ENCODE results near the gene U2AF1L4.
A peak's percentile ranks its signal among the peaks of the same experiment; 100 is the strongest.
"Not testable (repeated sequence)": the region's sequence is repeated elsewhere in the genome, so short reads cannot be mapped to it uniquely, and the experiment has no call there.

The U2AF1L4 gene

DNA sequence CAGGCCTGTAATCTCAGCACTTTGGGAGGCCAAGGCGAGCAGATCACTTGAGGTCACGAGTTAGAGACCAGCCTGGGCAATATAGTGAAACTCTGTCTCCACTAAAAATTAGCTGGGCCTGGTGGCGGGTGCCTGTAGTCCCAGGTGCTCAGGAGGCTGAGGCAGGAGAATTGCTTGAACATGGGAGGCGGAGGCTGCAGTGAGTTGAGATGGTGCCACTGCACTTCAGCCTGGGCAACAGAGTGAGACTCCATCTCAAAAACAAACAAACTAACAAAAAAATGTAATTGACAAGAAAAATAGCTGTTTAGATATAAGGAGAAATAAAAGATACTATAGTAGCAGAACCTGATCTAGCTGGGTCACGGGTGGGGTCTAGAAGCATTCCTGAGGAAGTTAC, 27.1 kb upstream of the U2AF1L4 start:
- not testable (repeated sequence) for H3K9me3 ChIP-seq (ENCODE audit: control insufficient read depth, low read length); H3K27ac ChIP-seq (ENCODE audit: low read depth, low read length, severe bottlenecking); H3K4me3 ChIP-seq (ENCODE audit: extremely low read depth, insufficient read depth, low read length, poor library complexity, severe bottlenecking)
- Histone ChIP-seq H3K36me3 (ENCODE audit: control insufficient read depth, insufficient read depth, low read length) (peaks cover 18% of the 10 kb centered on the region), H3K4me1 (ENCODE audit: control insufficient read depth, insufficient read depth, low read length, poor library complexity, severe bottlenecking) (peaks cover 16% of the 10 kb centered on the region)
- WGBS, 2 experiments (ENCODE audit: insufficient coverage in 2 of 2): 94 to 100% methylated on average over 3 to 4 of the region's 5 CpGs

DNA sequence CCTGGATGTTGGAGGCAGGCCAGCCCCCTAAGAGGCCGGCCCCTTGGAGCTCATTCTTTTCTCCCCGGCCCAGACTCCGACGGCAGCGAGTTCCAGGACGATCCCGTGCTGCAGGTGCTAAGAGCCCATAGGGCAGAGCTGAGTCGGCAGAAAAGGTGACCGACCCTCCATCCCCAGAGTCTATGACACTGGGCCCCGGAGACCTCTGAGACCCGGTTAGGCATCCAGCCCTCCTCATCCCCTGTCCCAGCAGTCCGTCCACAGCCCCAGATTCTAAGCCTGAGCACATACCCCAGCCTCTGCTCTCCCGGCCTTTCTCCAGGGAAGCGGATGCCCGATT, 22.8 kb upstream of the U2AF1L4 start:
- Histone ChIP-seq H3K4me1 (ENCODE audit: control insufficient read depth, insufficient read depth, low read length, poor library complexity, severe bottlenecking) (no peaks in the 10 kb centered on the region), H3K36me3 (ENCODE audit: control insufficient read depth, insufficient read depth, low read length) (peaks cover 50% of the 10 kb centered on the region), H3K4me3 (ENCODE audit: extremely low read depth, insufficient read depth, low read length, poor library complexity, severe bottlenecking) (no peak overlapping the region), H3K9me3 (ENCODE audit: control insufficient read depth, low read length) (no peaks in the 10 kb centered on the region), H3K27ac (ENCODE audit: low read depth, low read length, severe bottlenecking) (no peak overlapping the region)
- 62 to 68% methylated on average over 13 to 15 of the region's 15 CpGs for WGBS, 2 experiments (ENCODE audit: insufficient coverage in 2 of 2)

DNA sequence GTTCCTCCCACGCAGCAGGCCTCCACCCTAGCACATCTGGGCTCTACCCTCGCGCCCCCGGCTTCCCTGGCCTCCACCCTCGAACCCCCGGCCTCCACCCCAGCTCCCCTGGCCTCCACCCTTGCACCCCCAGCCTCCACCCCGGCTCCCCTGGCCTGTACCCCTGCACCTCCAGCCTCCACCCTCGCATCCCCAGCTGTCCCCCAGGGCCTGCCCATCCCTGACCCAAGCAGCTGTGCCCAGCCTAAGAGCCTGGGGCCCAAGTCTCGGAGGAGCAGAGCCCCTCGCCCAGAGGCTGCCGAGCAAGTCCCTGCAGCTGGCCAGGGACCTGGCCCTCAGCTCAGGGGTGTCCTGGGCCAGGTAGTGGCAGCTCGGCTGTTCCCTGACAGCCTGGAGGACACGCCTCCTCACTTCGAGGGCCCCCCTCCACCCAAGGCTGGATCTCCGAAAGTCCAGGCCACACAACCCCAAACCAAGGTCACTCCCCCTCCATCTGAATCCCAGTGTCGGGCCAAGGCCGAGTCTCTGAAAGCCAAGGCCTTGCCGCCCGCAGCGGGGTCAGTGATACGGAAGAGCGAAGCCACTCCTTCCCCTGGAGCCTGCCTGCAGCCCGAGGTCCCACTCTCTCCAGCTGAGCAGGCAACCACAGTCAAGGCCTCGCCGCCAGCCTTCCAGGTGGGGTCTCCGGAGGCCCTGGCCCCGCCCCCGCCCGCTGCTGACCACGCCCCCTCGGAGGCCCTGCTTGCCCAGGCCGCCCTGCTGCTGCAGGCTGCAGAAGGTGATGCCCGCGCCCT, 22.3 kb upstream of the U2AF1L4 start:
- no peaks in the 10 kb centered on the region for H3K4me1 ChIP-seq (ENCODE audit: control insufficient read depth, insufficient read depth, low read length, poor library complexity, severe bottlenecking)
- no peak overlapping the region for H3K4me3 ChIP-seq (ENCODE audit: extremely low read depth, insufficient read depth, low read length, poor library complexity, severe bottlenecking)
- peaks cover 54% of the 10 kb centered on the region for H3K36me3 ChIP-seq (ENCODE audit: control insufficient read depth, insufficient read depth, low read length)
- no peaks in the 10 kb centered on the region for H3K9me3 ChIP-seq (ENCODE audit: control insufficient read depth, low read length)
- no peak overlapping the region for H3K27ac ChIP-seq (ENCODE audit: low read depth, low read length, severe bottlenecking)
- WGBS, 2 experiments (ENCODE audit: insufficient coverage in 2 of 2): 55 to 57% methylated on average over 20 to 32 of the region's 34 CpGs

DNA sequence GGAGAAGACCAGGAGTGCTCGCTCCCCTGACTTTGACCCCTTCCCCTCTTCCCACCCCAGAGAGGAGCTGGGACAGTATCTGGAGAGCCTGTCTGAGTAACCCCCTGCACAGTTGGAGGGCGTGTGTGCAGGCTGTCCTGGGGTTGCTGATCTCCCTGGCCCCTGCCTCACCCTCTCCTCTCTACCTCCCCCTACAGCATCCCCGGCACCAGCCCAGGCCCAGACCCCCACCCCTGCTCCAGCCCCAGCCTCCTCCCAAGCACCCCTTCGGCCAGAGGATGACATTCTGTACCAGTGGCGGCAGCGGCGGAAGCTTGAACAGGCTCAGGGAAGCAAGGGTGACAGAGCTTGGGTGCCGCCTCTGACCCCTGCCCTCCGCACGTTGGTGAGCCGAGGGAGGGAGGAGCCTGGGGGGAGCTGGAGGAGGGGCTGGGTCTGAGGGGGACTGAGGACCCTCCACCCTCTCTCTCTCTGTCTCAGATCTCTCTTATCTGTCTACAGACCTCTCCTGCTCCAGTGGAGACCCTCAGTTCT, 21.4 kb upstream of the U2AF1L4 start:
- Histone ChIP-seq H3K36me3 (ENCODE audit: control insufficient read depth, insufficient read depth, low read length) (peaks cover 62% of the 10 kb centered on the region), H3K27ac (ENCODE audit: low read depth, low read length, severe bottlenecking) (no peak overlapping the region), H3K9me3 (ENCODE audit: control insufficient read depth, low read length) (no peaks in the 10 kb centered on the region), H3K4me3 (ENCODE audit: extremely low read depth, insufficient read depth, low read length, poor library complexity, severe bottlenecking) (no peak overlapping the region), H3K4me1 (ENCODE audit: control insufficient read depth, insufficient read depth, low read length, poor library complexity, severe bottlenecking) (no peaks in the 10 kb centered on the region)
- 86% methylated on average over 3 of the region's 11 CpGs; no CpG with 5 or more reads in 1 of the 2 experiments for WGBS, 2 experiments (ENCODE audit: insufficient coverage in 2 of 2)

DNA sequence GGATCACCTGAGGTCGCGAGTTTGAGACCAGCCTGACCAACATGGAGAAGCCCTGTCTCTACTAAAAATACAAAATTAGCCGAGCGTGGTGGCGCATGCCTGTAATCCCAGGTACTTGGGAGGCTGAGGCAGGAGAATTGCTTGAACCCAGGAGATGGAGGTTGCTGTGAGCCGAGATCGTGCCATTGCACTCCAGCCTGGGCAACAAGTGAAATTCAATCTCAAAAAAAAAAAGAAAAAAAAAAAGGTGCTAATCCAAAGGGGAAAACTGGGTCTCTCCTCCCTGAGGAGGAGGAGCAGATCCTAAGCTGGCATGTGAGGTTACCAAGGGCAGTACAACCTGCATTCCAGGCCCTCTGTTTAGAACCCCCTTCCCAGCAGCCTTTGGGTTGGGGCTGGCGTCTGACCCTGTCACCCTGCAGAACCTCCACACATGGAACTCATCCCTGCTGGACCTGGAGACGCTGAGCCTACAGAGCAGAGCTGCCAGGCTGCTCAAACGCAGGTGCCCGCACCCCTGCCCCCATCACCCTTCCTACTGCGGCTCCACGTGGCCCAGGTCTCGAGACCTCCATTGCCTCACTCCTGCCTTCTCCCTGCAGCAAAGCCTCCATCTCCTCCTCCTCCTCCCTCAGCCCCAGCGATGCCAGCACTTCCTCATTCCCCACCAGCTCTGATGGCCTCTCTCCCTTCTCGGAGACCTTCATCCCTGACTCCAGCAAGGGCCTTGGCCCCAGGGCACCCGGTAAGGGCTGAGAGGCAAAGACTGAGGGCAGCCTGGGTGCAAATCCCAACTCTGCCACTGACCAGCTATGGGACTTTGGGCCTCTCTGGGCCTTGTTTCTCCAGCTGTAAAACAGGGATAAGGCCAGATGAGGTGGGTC, 19.5 kb upstream of the U2AF1L4 start:
- H3K4me1 ChIP-seq (ENCODE audit: control insufficient read depth, insufficient read depth, low read length, poor library complexity, severe bottlenecking): no peaks in the 10 kb centered on the region
- H3K9me3 ChIP-seq (ENCODE audit: control insufficient read depth, low read length): no peaks in the 10 kb centered on the region
- 94 to 96% methylated on average over 8 to 11 of the region's 17 CpGs for WGBS, 2 experiments (ENCODE audit: insufficient coverage in 2 of 2)
- no peak overlapping the region for H3K27ac ChIP-seq (ENCODE audit: low read depth, low read length, severe bottlenecking)
- peaks cover 81% of the 10 kb centered on the region for H3K36me3 ChIP-seq (ENCODE audit: control insufficient read depth, insufficient read depth, low read length)
- no peak overlapping the region for H3K4me3 ChIP-seq (ENCODE audit: extremely low read depth, insufficient read depth, low read length, poor library complexity, severe bottlenecking)

DNA sequence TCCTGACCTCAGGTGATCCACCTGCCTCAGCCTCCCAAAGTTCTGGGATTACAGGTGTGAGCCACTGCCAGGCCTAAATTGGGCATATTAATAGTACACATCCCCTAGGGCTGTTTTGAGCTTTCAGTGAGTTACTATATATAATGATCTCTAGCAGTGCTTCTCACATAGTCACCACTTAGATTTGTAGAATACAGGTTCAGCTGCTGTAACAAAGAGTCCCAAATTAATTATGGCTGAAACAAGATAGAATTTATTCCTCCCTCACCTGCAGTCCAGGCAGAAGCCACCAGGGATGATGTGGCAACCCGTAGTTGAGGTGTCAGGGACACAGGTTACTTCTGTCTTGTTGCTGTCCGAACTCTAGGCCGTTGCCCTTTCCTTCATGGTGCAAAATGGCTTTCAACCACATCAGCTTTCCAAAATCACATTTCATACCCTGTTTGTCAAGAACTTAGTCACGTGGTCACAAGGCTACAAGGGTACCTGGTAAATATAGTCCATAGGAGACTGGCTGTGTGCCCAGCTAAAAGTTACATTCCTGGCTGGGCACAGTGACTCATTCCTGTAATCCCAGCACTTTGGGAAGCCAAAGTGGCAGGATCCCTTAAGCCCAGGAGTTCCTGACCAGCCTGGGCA, 15.6 kb upstream of the U2AF1L4 start:
- 100% methylated on average over 3 to 4 of the region's 4 CpGs for WGBS, 2 experiments (ENCODE audit: insufficient coverage in 2 of 2)
- no peak overlapping the region for H3K27ac ChIP-seq (ENCODE audit: low read depth, low read length, severe bottlenecking)
- H3K4me3 ChIP-seq (ENCODE audit: extremely low read depth, insufficient read depth, low read length, poor library complexity, severe bottlenecking): no peak overlapping the region
- peaks cover 59% of the 10 kb centered on the region for H3K36me3 ChIP-seq (ENCODE audit: control insufficient read depth, insufficient read depth, low read length)
- H3K4me1 ChIP-seq (ENCODE audit: control insufficient read depth, insufficient read depth, low read length, poor library complexity, severe bottlenecking): peaks cover 16% of the 10 kb centered on the region
- H3K9me3 ChIP-seq (ENCODE audit: control insufficient read depth, low read length): no peaks in the 10 kb centered on the region

DNA sequence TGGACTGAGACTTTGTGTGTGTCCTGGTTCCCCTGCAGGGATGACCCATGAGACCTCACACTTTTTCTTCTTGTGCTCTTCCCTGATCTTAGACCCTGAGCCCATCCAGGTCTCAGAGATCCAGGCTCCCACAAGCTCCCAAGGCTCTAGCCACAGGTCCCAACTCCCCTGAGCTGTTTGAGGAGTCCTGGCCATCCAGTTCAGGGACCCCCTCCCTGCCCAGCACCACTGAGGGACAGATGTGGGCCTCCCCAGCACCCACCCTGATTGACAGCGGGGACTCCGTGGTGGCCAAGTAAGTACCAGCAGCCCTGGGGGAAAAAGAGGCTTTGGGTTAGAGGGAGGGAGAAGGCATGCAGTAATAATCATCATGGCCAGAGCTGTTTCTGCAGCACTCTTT, 14.5 kb upstream of the U2AF1L4 start:
- no CpG with 5 or more reads among the region's 2 CpGs for WGBS, 2 experiments (ENCODE audit: insufficient coverage in 2 of 2)
- H3K9me3 ChIP-seq (ENCODE audit: control insufficient read depth, low read length): no peaks in the 10 kb centered on the region
- no peak overlapping the region for H3K27ac ChIP-seq (ENCODE audit: low read depth, low read length, severe bottlenecking)
- H3K36me3 ChIP-seq (ENCODE audit: control insufficient read depth, insufficient read depth, low read length): peaks cover 56% of the 10 kb centered on the region
- peaks cover 18% of the 10 kb centered on the region for H3K4me1 ChIP-seq (ENCODE audit: control insufficient read depth, insufficient read depth, low read length, poor library complexity, severe bottlenecking)
- no peak overlapping the region for H3K4me3 ChIP-seq (ENCODE audit: extremely low read depth, insufficient read depth, low read length, poor library complexity, severe bottlenecking)

DNA sequence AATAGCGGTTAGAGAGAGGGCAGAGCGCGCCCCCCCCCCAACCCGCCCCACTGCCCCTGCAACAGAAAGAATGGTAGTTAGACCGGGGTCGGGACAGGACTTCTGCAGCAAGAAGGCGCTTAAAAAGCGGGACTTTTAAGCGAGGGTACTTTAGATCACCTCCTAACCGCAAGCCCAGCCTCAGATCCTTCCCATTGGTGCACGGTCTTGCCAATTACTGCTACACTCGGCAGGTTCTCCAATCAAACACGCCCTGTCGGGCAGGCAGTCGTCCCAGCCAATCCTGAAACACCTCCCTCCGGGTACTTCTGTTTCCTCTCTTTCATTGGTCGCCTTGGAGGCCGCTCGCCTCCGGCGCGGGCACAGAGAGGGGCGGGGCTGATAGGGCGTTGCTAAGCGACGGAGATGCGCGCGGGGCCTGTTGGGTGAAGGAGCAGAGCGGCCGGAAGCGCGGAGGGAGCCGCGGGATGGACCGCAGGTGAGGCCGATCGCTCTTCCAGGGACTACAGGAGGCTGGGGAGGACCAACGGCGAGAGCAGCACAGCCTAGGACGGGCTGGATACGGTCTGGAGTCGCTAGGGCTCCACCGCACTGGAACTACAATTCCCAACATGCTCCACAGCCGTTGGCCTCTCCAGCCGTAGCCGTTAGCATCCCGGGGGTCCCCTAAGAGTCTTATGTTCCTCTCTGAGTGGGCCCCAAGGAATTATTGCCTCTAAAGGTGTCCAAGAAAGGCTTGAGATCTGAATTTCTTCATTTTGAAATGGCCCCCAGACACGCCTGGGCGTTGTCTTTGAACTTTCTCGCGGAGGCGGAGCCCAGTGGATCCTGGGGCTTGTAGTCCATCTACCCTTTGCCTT, 12.8 kb upstream of the U2AF1L4 start, which contains the start of gene PROSER3:
PROSER3 (plus strand) TSS at position 428 of the 860 bp plus-strand sequence; CDS start at position 468, 40 bp downstream.
- Histone ChIP-seq H3K36me3 (ENCODE audit: control insufficient read depth, insufficient read depth, low read length) (peaks cover 61% of the 10 kb centered on the region), H3K27ac (ENCODE audit: low read depth, low read length, severe bottlenecking) (peak within 1 kb of the TSS; percentile 98)
- 0% methylated on average over 41 to 49 of the region's 53 CpGs for WGBS, 2 experiments (ENCODE audit: insufficient coverage in 2 of 2)

DNA sequence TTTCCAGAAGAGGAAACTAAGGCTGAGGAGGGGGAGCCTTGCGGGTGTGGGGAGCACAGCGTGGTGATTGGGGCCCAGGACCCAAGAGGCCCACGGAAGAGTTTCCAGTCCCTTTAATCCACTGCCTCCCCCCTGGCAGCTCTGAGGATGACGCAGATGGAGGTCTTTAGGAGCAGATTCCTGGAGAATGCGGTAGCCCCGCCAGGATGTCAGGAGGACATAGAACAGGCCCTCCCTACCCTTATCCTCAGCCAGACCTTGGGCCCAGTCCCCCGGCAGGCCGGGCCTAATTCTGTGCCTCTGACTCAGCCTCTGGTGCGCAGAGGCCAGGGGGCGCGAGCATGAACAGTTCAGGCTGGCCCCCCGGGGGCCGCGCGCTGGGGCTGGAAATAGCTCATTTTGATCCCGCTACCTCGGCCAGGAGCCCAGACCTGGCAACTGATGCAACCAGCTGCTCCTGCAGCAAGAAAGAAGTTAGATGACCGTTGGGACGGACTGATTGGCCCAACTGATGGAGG, 12.1 kb upstream of the U2AF1L4 start:
- Histone ChIP-seq H3K9me3 (ENCODE audit: control insufficient read depth, low read length) (no peaks in the 10 kb centered on the region), H3K4me3 (ENCODE audit: extremely low read depth, insufficient read depth, low read length, poor library complexity, severe bottlenecking) (peak overlapping the region; percentile 93), H3K4me1 (ENCODE audit: control insufficient read depth, insufficient read depth, low read length, poor library complexity, severe bottlenecking) (peaks cover 18% of the 10 kb centered on the region), H3K27ac (ENCODE audit: low read depth, low read length, severe bottlenecking) (peak overlapping the region; percentile 98), H3K36me3 (ENCODE audit: control insufficient read depth, insufficient read depth, low read length) (peaks cover 63% of the 10 kb centered on the region)
- WGBS, 2 experiments (ENCODE audit: insufficient coverage in 2 of 2): 20 to 23% methylated on average over 13 to 15 of the region's 19 CpGs

More for the DNA sequence above, 12.8 kb upstream of the U2AF1L4 start, which contains the start of gene PROSER3:
- peak within 1 kb of the TSS; percentile 93 for H3K4me3 ChIP-seq (ENCODE audit: extremely low read depth, insufficient read depth, low read length, poor library complexity, severe bottlenecking)
- peaks cover 18% of the 10 kb centered on the region for H3K4me1 ChIP-seq (ENCODE audit: control insufficient read depth, insufficient read depth, low read length, poor library complexity, severe bottlenecking)
- no peaks in the 10 kb centered on the region for H3K9me3 ChIP-seq (ENCODE audit: control insufficient read depth, low read length)

Measured in mesodermal cell (in vitro differentiated cells).